Effector memory CD4-positive, alpha-beta T cell (primary cell): ENCODE measurements around the gene DDR2.

ENCODE experiments used
- DNase-seq, 3 donors: peaks; one replicate each; pipeline ENCODE4 v3.0.0-alpha.2; 2020
- H3K27ac ChIP-seq: 2 replicates; pipeline ENCODE4 v1.7.0; 2013; ENCODE audit warnings: mild to moderate bottlenecking, low read length, moderate library complexity; ENCODE audit not compliant: insufficient read depth, poor library complexity, severe bottlenecking
- H3K27me3 ChIP-seq: replicated peaks from 2 replicates; pipeline ENCODE4 v1.7.0; 2013; ENCODE audit warnings: mild to moderate bottlenecking, low read length; ENCODE audit not compliant: insufficient read depth, control insufficient read depth, poor library complexity, severe bottlenecking
- H3K36me3 ChIP-seq: 2 replicates; pipeline ENCODE4 v1.7.0; 2013; ENCODE audit warnings: mild to moderate bottlenecking, low read length, moderate library complexity; ENCODE audit not compliant: control insufficient read depth, insufficient read depth
- H3K4me1 ChIP-seq: 2 replicates; pipeline ENCODE4 v1.7.0; 2013; ENCODE audit warnings: low read length, mild to moderate bottlenecking; ENCODE audit not compliant: control insufficient read depth, insufficient read depth, poor library complexity, severe bottlenecking
- H3K4me3 ChIP-seq: 2 replicates; pipeline ENCODE4 v1.7.0; 2013; ENCODE audit warnings: low read length, low read depth, mild to moderate bottlenecking; ENCODE audit not compliant: insufficient read depth, poor library complexity, severe bottlenecking
- H3K9me3 ChIP-seq: 2 replicates; pipeline ENCODE4 v1.7.0; 2013; ENCODE audit warnings: mild to moderate bottlenecking, low read length, moderate library complexity; ENCODE audit not compliant: control insufficient read depth

The DDR2 gene

GRCh38 chr1:162679298-162679697, 47.0 kb downstream of the DDR2 start:
- Histone ChIP-seq H3K27ac (no peak overlapping the region), H3K4me1 (no peaks in the 10 kb centered on the region), H3K4me3 (no peak overlapping the region), H3K36me3 (no peaks in the 10 kb centered on the region), H3K27me3 (no peaks in the 10 kb centered on the region), H3K9me3 (no peaks in the 10 kb centered on the region)
- no peak for DNase-seq

DNA sequence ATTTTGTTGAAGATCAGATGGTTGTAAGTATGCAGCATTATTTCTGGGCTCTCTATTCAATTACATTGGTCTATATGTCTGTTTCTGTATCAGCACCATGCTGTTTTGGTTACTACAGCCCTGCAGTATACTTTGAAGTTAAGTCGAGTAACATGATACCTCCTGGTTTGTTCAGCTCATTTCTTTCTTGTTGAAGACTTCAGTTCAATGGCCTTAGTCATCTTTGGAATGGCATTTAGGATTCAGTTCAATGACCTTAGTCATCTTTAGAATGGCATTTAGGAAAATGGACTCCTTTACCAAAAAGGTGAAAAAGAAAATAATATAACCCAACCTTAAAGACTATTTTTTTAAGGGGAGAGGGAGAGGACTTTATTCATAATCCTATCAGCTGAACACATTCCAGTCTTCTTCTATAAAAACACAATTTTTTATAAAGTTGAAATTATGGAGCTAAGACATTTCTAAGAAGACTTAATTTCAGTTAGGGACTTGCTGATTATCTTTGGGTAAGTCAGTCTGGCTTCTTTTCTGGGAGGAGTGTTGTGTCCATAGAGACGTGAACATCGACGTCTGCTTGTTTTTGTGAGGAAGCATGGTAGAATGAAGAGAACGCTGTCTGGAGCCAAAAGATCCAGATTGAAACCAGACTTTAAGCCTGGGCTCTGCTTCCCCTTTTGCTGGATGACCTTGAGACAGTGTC, 48.3 kb downstream of the DDR2 start:
- H3K9me3 ChIP-seq = no peaks in the 10 kb centered on the region
- DNase-seq = no peak
- H3K4me3 ChIP-seq = no peak overlapping the region
- H3K27ac ChIP-seq = no peak overlapping the region
- H3K27me3 ChIP-seq = no peaks in the 10 kb centered on the region
- H3K36me3 ChIP-seq = no peaks in the 10 kb centered on the region
- no peaks in the 10 kb centered on the region for H3K4me1 ChIP-seq

GRCh38 chr1:162681122-162681436, 48.8 kb downstream of the DDR2 start:
- Histone ChIP-seq H3K9me3 (no peaks in the 10 kb centered on the region), H3K4me1 (no peaks in the 10 kb centered on the region), H3K27ac (no peak overlapping the region), H3K36me3 (no peaks in the 10 kb centered on the region), H3K4me3 (no peak overlapping the region), H3K27me3 (no peaks in the 10 kb centered on the region)
- DNase-seq = no peak

GRCh38 chr1:162682013-162682419, 49.8 kb downstream of the DDR2 start:
- no peaks in the 10 kb centered on the region for H3K4me1 ChIP-seq
- no peaks in the 10 kb centered on the region for H3K36me3 ChIP-seq
- H3K27ac ChIP-seq = no peak overlapping the region
- DNase-seq = no peak
- H3K4me3 ChIP-seq = no peak overlapping the region
- H3K9me3 ChIP-seq = no peaks in the 10 kb centered on the region
- H3K27me3 ChIP-seq = no peaks in the 10 kb centered on the region

DNA sequence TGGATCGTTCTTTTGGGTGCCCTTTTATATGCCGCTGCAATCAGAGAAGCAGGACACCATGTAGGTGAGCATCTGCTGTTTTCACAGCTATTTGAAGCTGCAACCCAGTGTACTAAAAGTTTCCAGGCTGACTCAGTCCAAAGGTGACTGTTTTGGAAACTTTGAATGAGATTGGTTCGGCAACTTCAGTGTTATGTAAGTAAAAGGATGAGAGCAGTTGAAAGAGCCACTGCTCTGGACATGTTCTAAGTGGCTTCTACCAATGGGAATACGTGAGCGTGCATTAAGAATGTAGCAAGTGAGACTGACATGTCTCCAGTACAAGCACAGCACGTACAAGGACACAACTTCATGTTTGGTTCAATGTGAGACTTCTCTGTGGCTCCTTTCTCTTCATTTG, 55.6 kb downstream of the DDR2 start:
- H3K4me3 ChIP-seq = no peak overlapping the region
- no peaks in the 10 kb centered on the region for H3K4me1 ChIP-seq
- no peaks in the 10 kb centered on the region for H3K27me3 ChIP-seq
- no peaks in the 10 kb centered on the region for H3K9me3 ChIP-seq
- no peak for DNase-seq
- H3K36me3 ChIP-seq = no peaks in the 10 kb centered on the region
- H3K27ac ChIP-seq = no peak overlapping the region

GRCh38 chr1:162688521-162688920, 56.3 kb downstream of the DDR2 start:
- no peak overlapping the region for H3K4me3 ChIP-seq
- H3K9me3 ChIP-seq = no peaks in the 10 kb centered on the region
- no peaks in the 10 kb centered on the region for H3K4me1 ChIP-seq
- DNase-seq = no peak
- no peak overlapping the region for H3K27ac ChIP-seq
- H3K36me3 ChIP-seq = no peaks in the 10 kb centered on the region
- no peaks in the 10 kb centered on the region for H3K27me3 ChIP-seq

GRCh38 chr1:162688931-162689330, 56.7 kb downstream of the DDR2 start:
- Histone ChIP-seq H3K9me3 (no peaks in the 10 kb centered on the region), H3K27me3 (no peaks in the 10 kb centered on the region), H3K36me3 (no peaks in the 10 kb centered on the region), H3K4me3 (no peak overlapping the region), H3K4me1 (no peaks in the 10 kb centered on the region), H3K27ac (no peak overlapping the region)
- no peak for DNase-seq

DNA sequence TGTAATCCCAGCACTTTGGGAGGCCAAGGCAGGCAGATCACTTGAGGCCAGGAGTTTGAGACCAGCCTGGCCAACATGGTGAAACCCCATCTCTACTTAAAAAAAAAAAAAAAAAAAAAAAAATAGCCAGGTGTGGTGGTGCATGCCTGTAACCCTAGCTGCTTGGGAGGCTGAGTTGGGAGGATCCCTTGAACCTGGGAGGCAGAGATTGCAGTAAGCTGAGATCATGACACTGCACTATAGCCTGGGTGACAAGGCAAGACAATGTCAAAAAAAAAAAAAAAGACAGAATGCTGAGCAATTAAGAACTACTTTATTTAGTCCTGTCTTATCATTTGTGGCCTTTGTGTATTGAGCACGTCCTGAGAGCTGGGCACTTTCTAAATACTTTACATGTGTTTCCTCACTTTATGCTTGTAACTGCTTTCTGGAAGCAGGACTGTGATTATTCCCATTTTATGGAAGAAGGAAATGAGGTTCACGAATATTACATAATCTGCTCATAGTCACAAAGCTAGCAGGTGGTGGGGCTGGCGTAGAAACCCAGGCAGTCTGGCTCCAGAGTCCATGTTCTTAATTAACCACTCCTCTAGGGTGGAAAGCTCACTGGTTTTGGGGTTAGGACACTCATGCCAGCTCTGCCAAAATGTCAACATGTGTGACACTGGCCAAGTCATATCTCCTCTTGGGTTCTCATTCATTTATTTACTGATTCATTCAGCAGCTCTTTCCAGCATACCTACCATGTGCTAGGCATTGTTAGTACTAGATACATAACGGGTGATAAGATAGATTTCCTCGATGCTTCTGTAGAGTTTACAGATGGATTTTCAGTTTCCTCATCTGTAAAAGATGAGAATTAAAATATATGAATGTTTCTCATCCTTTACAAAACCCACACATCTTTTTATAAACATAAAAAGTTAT, 57.7 kb downstream of the DDR2 start:
- no peaks in the 10 kb centered on the region for H3K9me3 ChIP-seq
- no peak overlapping the region for H3K4me3 ChIP-seq
- no peak overlapping the region for H3K27ac ChIP-seq
- no peaks in the 10 kb centered on the region for H3K27me3 ChIP-seq
- no peaks in the 10 kb centered on the region for H3K4me1 ChIP-seq
- DNase-seq = no peak
- no peaks in the 10 kb centered on the region for H3K36me3 ChIP-seq

GRCh38 chr1:162690672-162691434, 58.6 kb downstream of the DDR2 start:
- no peaks in the 10 kb centered on the region for H3K27me3 ChIP-seq
- no peak overlapping the region for H3K4me3 ChIP-seq
- DNase-seq = no peak
- no peaks in the 10 kb centered on the region for H3K9me3 ChIP-seq
- no peaks in the 10 kb centered on the region for H3K4me1 ChIP-seq
- H3K36me3 ChIP-seq = no peaks in the 10 kb centered on the region
- no peak overlapping the region for H3K27ac ChIP-seq
